ENCODE measurements around the gene F7. TPM values are rescaled to one million over a fixed set of nuclear protein-coding genes. Genes with fewer than 3 reads are reported as not detected.

The F7 gene
- total and polyA plus RNA-seq, 2 donors (not counting 1 experiment from before 2014, with no cell fraction given): not detected

- H3K4me1 ChIP-seq (ENCODE audit: control insufficient read depth in 2 of 2, insufficient read depth in 2 of 2, low read length in 2 of 2): no peaks in the 10 kb centered on the region
- POLR2A ChIA-PET: no interaction called here
- no peak for ATAC-seq (ENCODE audit: low read depth)
Measured at GRCh38 chr13:113121928-113122471, 16.4 kb downstream of the F7 start.

More at GRCh38 chr13:113121928-113122471, 16.4 kb downstream of the F7 start:
- intact Hi-C loops (cut with micrococcal nuclease): no loop called here
- Histone ChIP-seq H3K4me3 (ENCODE audit: control extremely low read depth in 1 of 5, extremely low read depth in 1 of 5, insufficient read depth in 1 of 5, low read depth in 2 of 5, low read length in 4 of 5) (no peak overlapping the region), H2AFZ (ENCODE audit: insufficient read depth, low read depth, low read length, poor library complexity, severe bottlenecking) (no peak overlapping the region), H3K4me2 (replicated peaks; ENCODE audit: low read depth, low read length, poor library complexity, severe bottlenecking) (no peak overlapping the region), H3K27me3 (replicated peaks in 1 of 4; ENCODE audit: control extremely low read depth in 1 of 4, control insufficient read depth in 3 of 4, insufficient read depth in 4 of 4, low read length in 3 of 4) (no peaks in the 10 kb centered on the region), H3K79me2 (ENCODE audit: control insufficient read depth, insufficient read depth, low read length) (no peaks in the 10 kb centered on the region), H3K9ac (ENCODE audit: low read length) (no peak overlapping the region), H3K27ac (ENCODE audit: low read length in 2 of 2) (no peak overlapping the region), H3K36me3 (replicated peaks in 1 of 2; ENCODE audit: control extremely low read depth in 1 of 2, control insufficient read depth in 1 of 2, extremely low read depth in 1 of 2, insufficient read depth in 2 of 2, low read length in 1 of 2) (no peaks in the 10 kb centered on the region), H4K20me1 (ENCODE audit: control insufficient read depth, insufficient read depth, low read length, poor library complexity, severe bottlenecking) (no peaks in the 10 kb centered on the region), H3K9me3 (ENCODE audit: control extremely low read depth in 1 of 3, control insufficient read depth in 2 of 3, insufficient read depth in 1 of 3, low read length in 2 of 3) (no peaks in the 10 kb centered on the region)
- Mint-ChIP-seq H3K4me1 (no peaks in the 10 kb centered on the region), H3K4me3 (no peak overlapping the region), H3K27me3 (peaks cover 12% of the 10 kb centered on the region), H3K27ac (no peak overlapping the region), H3K9me3 (ENCODE audit: insufficient read depth) (no peaks in the 10 kb centered on the region)
- CTCF ChIA-PET: no interaction called here
- DNase-seq: no peak
- no peak for TF ChIP-seq EZH2 (IDR thresholded peaks at IDR 0.05; ENCODE audit: borderline replicate concordance, insufficient read depth, low read depth, low read length, poor library complexity, severe bottlenecking)
- TF ChIP-seq CTCF (IDR thresholded peaks at IDR 0.05): no peak
- WGBS (ENCODE audit: insufficient coverage): 89% methylated on average over 14 of the region's 16 CpGs

Data from B cell (primary cell).